ENCODE data around the gene C1orf159.

C1orf159 gene

DNA sequence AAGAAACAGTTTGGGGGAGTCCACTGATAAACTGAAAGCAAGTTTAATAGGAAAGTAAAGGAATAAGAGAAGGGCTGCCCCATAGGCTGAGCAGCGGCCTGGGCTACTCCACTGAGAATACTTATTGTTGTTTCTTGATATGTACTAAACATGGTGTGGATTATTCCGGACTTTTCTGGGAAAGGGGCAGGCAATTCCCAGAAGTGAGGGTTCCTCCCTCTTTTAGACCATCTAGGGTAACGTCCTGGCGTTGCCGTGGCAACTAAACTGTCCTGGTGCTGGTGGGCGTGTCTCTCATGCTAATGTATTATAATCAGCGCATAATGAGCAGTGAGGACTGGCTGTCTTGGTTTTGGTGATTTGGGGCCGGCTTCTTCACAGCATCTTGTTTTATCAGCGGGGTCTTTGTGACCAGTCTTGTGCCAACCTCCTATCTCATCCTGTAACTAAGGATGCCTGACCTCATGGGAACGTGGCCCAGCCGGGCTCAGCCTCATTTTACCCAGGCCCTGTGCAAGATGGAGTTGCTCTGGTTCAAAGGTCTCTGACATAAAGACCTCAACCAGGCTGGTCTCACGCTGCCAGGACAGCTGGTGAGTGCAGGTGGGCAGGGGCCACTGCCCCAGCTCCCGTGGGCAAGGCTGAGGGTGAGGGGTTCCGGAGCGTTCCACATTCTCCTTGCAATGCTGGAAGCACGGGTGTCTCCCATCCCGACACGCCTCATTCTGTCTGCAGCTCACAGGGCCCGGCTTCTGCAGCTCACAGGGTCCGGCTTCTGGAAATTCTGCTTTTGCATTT, 19.6 kb upstream of the C1orf159 start:
- H3K79me2 ChIP-seq (ENCODE audit: low read length) = no peaks in the 10 kb centered on the region
- no peak overlapping the region for H3K27ac ChIP-seq (ENCODE audit: low read length)
- TF ChIP-seq EZH2 (optimal IDR thresholded peaks at IDR 0.05; ENCODE audit: low read depth, low read length) (no peak), EZH2phosphoT487 (IDR thresholded peaks at IDR 0.05; ENCODE audit: low read length) (no peak)
- no peak overlapping the region for H2AFZ ChIP-seq (ENCODE audit: low read length)
- H3K27me3 ChIP-seq (replicated peaks; ENCODE audit: insufficient read depth, low read length) = peaks cover 60% of the 10 kb centered on the region
- H3K36me3 ChIP-seq (replicated peaks; ENCODE audit: insufficient read depth, low read length) = no peaks in the 10 kb centered on the region
- H3K9me2 ChIP-seq (replicated peaks; ENCODE audit: insufficient read depth, low read length) = no peaks in the 10 kb centered on the region
- no peak for DNase-seq
- no peak overlapping the region for H3K4me2 ChIP-seq (ENCODE audit: low read depth, low read length)
- no peak overlapping the region for H3K9ac ChIP-seq (ENCODE audit: low read length)
- no peaks in the 10 kb centered on the region for H3F3A ChIP-seq (ENCODE audit: insufficient read depth, low read length)
- no peak overlapping the region for H3K4me3 ChIP-seq (ENCODE audit: low read length)
- H3K9me3 ChIP-seq (replicated peaks; ENCODE audit: insufficient read depth, low read length) = no peaks in the 10 kb centered on the region
- H3K4me1 ChIP-seq (ENCODE audit: low read length) = peaks cover 14% of the 10 kb centered on the region
- H4K20me1 ChIP-seq (ENCODE audit: insufficient read depth, low read length) = no peaks in the 10 kb centered on the region

DNA sequence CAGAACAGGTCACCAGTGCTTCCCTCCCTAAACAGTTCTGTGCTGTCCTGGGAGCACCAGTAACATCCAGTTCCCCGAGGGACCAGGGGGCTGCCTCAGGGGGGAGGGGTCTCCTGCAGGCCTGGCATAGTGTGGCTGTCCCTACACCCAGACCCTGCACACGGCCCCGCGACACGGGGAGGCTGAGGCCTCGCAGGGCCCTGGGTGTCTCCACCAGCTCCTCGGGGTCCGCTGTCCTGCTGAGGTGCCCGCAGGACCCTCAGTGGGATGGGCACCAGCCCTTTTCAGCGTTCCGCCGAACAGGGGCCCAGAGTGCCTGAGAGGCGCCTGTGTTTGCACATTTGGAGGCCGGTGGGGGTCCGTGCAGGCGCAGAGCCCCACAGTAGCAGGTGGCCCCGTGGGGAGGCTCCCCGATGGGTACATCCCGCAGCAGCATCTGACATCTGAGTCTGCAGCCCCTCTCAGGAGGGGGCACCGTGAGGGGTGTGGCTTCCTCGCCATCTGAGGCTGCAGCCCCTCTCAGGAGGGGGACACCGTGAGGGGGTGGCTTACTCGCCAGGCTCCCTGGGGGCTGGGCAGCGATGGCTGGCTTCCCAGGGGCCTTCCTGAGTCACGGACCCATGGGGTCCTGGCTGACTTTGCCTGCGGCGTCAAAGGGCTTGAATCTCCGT, 18.5 kb upstream of the C1orf159 start:
- DNase-seq = no peak
- Histone ChIP-seq H3K79me2 (ENCODE audit: low read length) (no peaks in the 10 kb centered on the region), H3K36me3 (replicated peaks; ENCODE audit: insufficient read depth, low read length) (no peaks in the 10 kb centered on the region), H3K4me3 (ENCODE audit: low read length) (no peak overlapping the region), H3K27ac (ENCODE audit: low read length) (no peak overlapping the region), H3K9ac (ENCODE audit: low read length) (no peak overlapping the region), H2AFZ (ENCODE audit: low read length) (no peak overlapping the region), H3K9me3 (replicated peaks; ENCODE audit: insufficient read depth, low read length) (no peaks in the 10 kb centered on the region), H3K9me2 (replicated peaks; ENCODE audit: insufficient read depth, low read length) (no peaks in the 10 kb centered on the region), H3F3A (ENCODE audit: insufficient read depth, low read length) (no peaks in the 10 kb centered on the region), H3K4me1 (ENCODE audit: low read length) (peaks cover 14% of the 10 kb centered on the region), H3K27me3 (replicated peaks; ENCODE audit: insufficient read depth, low read length) (peaks cover 71% of the 10 kb centered on the region), H3K4me2 (ENCODE audit: low read depth, low read length) (no peak overlapping the region), H4K20me1 (ENCODE audit: insufficient read depth, low read length) (peaks cover 1% of the 10 kb centered on the region; the same call in 1 of the 2 replicates)
- TF ChIP-seq EZH2phosphoT487 (IDR thresholded peaks at IDR 0.05; ENCODE audit: low read length) (no peak), EZH2 (optimal IDR thresholded peaks at IDR 0.05; ENCODE audit: low read depth, low read length) (no peak)
- TF ChIP-seq, protein P1, sequence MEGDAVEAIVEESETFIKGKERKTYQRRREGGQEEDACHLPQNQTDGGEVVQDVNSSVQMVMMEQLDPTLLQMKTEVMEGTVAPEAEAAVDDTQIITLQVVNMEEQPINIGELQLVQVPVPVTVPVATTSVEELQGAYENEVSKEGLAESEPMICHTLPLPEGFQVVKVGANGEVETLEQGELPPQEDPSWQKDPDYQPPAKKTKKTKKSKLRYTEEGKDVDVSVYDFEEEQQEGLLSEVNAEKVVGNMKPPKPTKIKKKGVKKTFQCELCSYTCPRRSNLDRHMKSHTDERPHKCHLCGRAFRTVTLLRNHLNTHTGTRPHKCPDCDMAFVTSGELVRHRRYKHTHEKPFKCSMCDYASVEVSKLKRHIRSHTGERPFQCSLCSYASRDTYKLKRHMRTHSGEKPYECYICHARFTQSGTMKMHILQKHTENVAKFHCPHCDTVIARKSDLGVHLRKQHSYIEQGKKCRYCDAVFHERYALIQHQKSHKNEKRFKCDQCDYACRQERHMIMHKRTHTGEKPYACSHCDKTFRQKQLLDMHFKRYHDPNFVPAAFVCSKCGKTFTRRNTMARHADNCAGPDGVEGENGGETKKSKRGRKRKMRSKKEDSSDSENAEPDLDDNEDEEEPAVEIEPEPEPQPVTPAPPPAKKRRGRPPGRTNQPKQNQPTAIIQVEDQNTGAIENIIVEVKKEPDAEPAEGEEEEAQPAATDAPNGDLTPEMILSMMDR (IDR thresholded peaks at IDR 0.05; ENCODE audit: low read length) = no peak

DNA sequence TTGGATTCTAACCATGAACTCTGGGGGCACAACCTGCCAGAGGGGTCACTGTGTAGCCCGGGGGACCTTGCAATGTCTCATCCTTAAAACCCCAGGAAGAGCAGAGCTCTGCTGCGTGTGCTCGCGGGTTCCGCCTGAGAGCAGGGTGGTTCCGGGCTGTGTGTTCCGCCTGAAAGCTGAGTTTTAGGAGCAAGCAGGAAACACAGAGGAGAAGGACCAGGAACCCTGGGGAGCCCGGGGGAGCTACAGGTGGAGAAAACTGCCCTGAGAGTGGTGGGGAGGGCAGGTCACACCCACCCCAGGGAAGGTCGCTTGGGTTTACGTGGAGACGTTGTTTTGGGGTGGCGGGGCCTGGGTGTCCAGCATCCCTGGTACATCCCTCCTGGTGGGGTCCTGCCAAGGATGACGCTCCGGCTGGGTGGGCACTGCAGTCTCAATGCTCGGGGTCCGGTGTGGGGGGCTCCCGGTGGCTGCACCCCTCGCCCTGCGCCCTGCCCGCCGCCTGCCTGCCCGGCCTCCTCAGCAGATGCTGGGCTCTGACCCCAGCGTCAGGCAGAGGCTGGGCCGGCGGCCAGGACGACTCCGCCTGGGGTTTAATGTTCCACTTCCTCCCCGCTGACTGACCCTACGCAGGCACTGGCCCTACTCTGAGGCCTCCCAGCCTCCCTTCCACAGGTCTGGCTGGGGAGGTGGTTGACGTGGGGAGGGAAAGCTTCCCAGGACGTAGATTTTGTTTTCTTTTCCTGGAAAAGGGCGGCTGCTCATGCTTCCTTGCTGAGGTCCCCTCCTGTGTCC, 17.3 kb upstream of the C1orf159 start:
- no peak overlapping the region for H3K4me2 ChIP-seq (ENCODE audit: low read depth, low read length)
- H3K27me3 ChIP-seq (replicated peaks; ENCODE audit: insufficient read depth, low read length) = peaks cover 83% of the 10 kb centered on the region
- H3K79me2 ChIP-seq (ENCODE audit: low read length) = no peaks in the 10 kb centered on the region
- DNase-seq = no peak
- TF ChIP-seq, protein P1 (IDR thresholded peaks at IDR 0.05; ENCODE audit: low read length) = no peak
- no peak for TF ChIP-seq EZH2 (optimal IDR thresholded peaks at IDR 0.05; ENCODE audit: low read depth, low read length)
- no peak for TF ChIP-seq EZH2phosphoT487 (IDR thresholded peaks at IDR 0.05; ENCODE audit: low read length)
- H3F3A ChIP-seq (ENCODE audit: insufficient read depth, low read length) = no peaks in the 10 kb centered on the region
- H3K9ac ChIP-seq (ENCODE audit: low read length) = no peak overlapping the region
- H3K27ac ChIP-seq (ENCODE audit: low read length) = no peak overlapping the region
- H3K36me3 ChIP-seq (replicated peaks; ENCODE audit: insufficient read depth, low read length) = no peaks in the 10 kb centered on the region
- H3K9me2 ChIP-seq (replicated peaks; ENCODE audit: insufficient read depth, low read length) = no peaks in the 10 kb centered on the region
- H4K20me1 ChIP-seq (ENCODE audit: insufficient read depth, low read length) = peaks cover 3% of the 10 kb centered on the region; the same call in 1 of the 2 replicates
- H2AFZ ChIP-seq (ENCODE audit: low read length) = no peak overlapping the region
- no peaks in the 10 kb centered on the region for H3K9me3 ChIP-seq (replicated peaks; ENCODE audit: insufficient read depth, low read length)
- H3K4me3 ChIP-seq (ENCODE audit: low read length) = no peak overlapping the region
- H3K4me1 ChIP-seq (ENCODE audit: low read length) = peaks cover 14% of the 10 kb centered on the region
